ENCODE results near the gene FALEC. TPM values are rescaled to one million over a fixed set of nuclear protein-coding genes. Genes with fewer than 3 reads are reported as not detected.

FALEC gene
- total RNA-seq, 1 experiment from 2014 or later = not detected

- CTCF ChIA-PET = interaction anchor here (0.7 to 5.9 kb wide), 10 partner anchors 12 to 446 kb away, joined by 3 to 77 read pairs (median 4); no protein-coding TSS in a partner anchor
- TF ChIP-seq CTCF (IDR thresholded peaks at IDR 0.05; ENCODE audit: unreplicated experiment) = peak; percentile 15
- Mint-ChIP-seq H3K4me1 (ENCODE audit: insufficient read depth, unreplicated experiment) (peaks cover 28% of the 10 kb centered on the region), H3K4me3 (ENCODE audit: unreplicated experiment) (peak within 1 kb of the TSS; percentile 81), H3K27ac (ENCODE audit: low read depth, unreplicated experiment) (peak within 1 kb of the TSS; percentile 78), H3K9me3 (ENCODE audit: unreplicated experiment) (no peaks in the 10 kb centered on the region), H3K27me3 (ENCODE audit: insufficient read depth, unreplicated experiment) (no peaks in the 10 kb centered on the region), H3K36me3 (ENCODE audit: insufficient read depth, unreplicated experiment) (peaks cover 41% of the 10 kb centered on the region)
- DNase-seq (ENCODE audit: unreplicated experiment) = peak; percentile 80
- BruUV-seq (replicated peaks) = no TSS peak
- intact Hi-C loops (cut with micrococcal nuclease) = loop anchor here (2.0 to 5.0 kb wide), 2 partner anchors 64 to 292 kb away; partner anchors contain the start of gene CA14
- POLR2A ChIA-PET = interaction anchor here (0.6 to 27.7 kb wide), 14 partner anchors 12 to 325 kb away, joined by 3 to 1801 read pairs (median 4); partner anchors contain the start of genes FALEC, MCL1 and RPRD2
Observed at GRCh38 chr1:150548632-150549495, 33.3 kb downstream of the FALEC start, which contains the start of gene ADAMTSL4. ADAMTSL4 (plus strand) TSS chr1:150549408; CDS start chr1:150552289, 2,881 bp downstream.

GRCh38 chr1:150549496-150550221 lies 34.1 kb downstream of the FALEC start:
- peak; percentile 39 for DNase-seq (ENCODE audit: unreplicated experiment)
- no peaks in the 10 kb centered on the region for H3K27me3 Mint-ChIP-seq (ENCODE audit: insufficient read depth, unreplicated experiment)
- peak overlapping the region; percentile 78 for H3K27ac Mint-ChIP-seq (ENCODE audit: low read depth, unreplicated experiment)
- ChIA-PET CTCF (interaction anchor here (0.6 to 5.9 kb wide), 8 partner anchors 11 to 429 kb away, joined by 3 to 77 read pairs (median 4); no protein-coding TSS in a partner anchor), POLR2A (interaction anchor here (1.0 to 27.7 kb wide), 9 partner anchors 13 to 294 kb away, joined by 3 to 1801 read pairs (median 8); partner anchors contain the start of genes FALEC, MCL1 and RPRD2)
- TF ChIP-seq CTCF (IDR thresholded peaks at IDR 0.05; ENCODE audit: unreplicated experiment) = peak; percentile 11
- intact Hi-C loops (cut with micrococcal nuclease) = loop anchor here (2.0 to 5.0 kb wide), 3 partner anchors 65 to 433 kb away; partner anchors contain the start of genes ANXA9 and CA14
- BruUV-seq (replicated peaks) = no TSS peak
- H3K4me1 Mint-ChIP-seq (ENCODE audit: insufficient read depth, unreplicated experiment) = peaks cover 28% of the 10 kb centered on the region
- H3K36me3 Mint-ChIP-seq (ENCODE audit: insufficient read depth, unreplicated experiment) = peaks cover 48% of the 10 kb centered on the region
- H3K9me3 Mint-ChIP-seq (ENCODE audit: unreplicated experiment) = no peaks in the 10 kb centered on the region
- H3K4me3 Mint-ChIP-seq (ENCODE audit: unreplicated experiment) = peak overlapping the region; percentile 81

- Mint-ChIP-seq H3K4me1 (ENCODE audit: insufficient read depth, unreplicated experiment) (peaks cover 28% of the 10 kb centered on the region), H3K4me3 (ENCODE audit: unreplicated experiment) (peak overlapping the region; percentile 81), H3K36me3 (ENCODE audit: insufficient read depth, unreplicated experiment) (peaks cover 55% of the 10 kb centered on the region), H3K27me3 (ENCODE audit: insufficient read depth, unreplicated experiment) (no peaks in the 10 kb centered on the region), H3K9me3 (ENCODE audit: unreplicated experiment) (no peaks in the 10 kb centered on the region), H3K27ac (ENCODE audit: low read depth, unreplicated experiment) (peak overlapping the region; percentile 78)
- no TSS peak for BruUV-seq (replicated peaks)
- no peak for TF ChIP-seq CTCF (IDR thresholded peaks at IDR 0.05; ENCODE audit: unreplicated experiment)
- DNase-seq (ENCODE audit: unreplicated experiment) = peak; percentile 27
- CTCF ChIA-PET = interaction anchor here (0.6 to 5.9 kb wide), 7 partner anchors 10 to 547 kb away, joined by 3 to 77 read pairs (median 3); no protein-coding TSS in a partner anchor
- POLR2A ChIA-PET = interaction anchor here (0.9 to 27.7 kb wide), 4 partner anchors 18 to 187 kb away, joined by 3 to 1801 read pairs (median 4); partner anchors contain the start of genes MCL1 and RPRD2
- intact Hi-C loops (cut with micrococcal nuclease) = loop anchor here (5.0 kb wide), 1 partner anchor 432 kb away; the partner anchor contains the start of gene ANXA9
Observed at GRCh38 chr1:150550222-150551050, 34.9 kb downstream of the FALEC start.
